ENCODE results near the gene ANKRD62. TPM values are rescaled to one million over a fixed set of nuclear protein-coding genes. Genes with fewer than 3 reads are reported as not detected.
"Not testable (repeated sequence)": the region's sequence is repeated elsewhere in the genome, so short reads cannot be mapped to it uniquely, and the experiment has no call there.

Gene ANKRD62
- total and polyA plus RNA-seq, 2 of the 4 experiments (the other 2 are of a cell fraction), result not detected

GRCh38 chr18:12071066-12071465, 22.6 kb upstream of the ANKRD62 start:
- H3K4me3 ChIP-seq (ENCODE audit: insufficient read depth, low read depth, low read length); in situ Hi-C loops (cut with MboI; ENCODE audit: low sequenced_read_pairs): not testable (repeated sequence)

More at GRCh38 chr18:12071066-12071465, 22.6 kb upstream of the ANKRD62 start:
- H3K27ac ChIP-seq (ENCODE audit: insufficient read depth, low read length); H2AK5ac ChIP-seq (ENCODE audit: low read depth, low read length); H4K91ac ChIP-seq (ENCODE audit: insufficient read depth, low read depth, low read length); H2BK120ac ChIP-seq (ENCODE audit: low read depth, low read length); H2AK9ac ChIP-seq (replicated peaks; ENCODE audit: low read depth, low read length, poor library complexity); H3K18ac ChIP-seq (ENCODE audit: low read depth, low read length); H3K56ac ChIP-seq (ENCODE audit: extremely low read depth, insufficient read depth, low read length); dilution Hi-C loops (cut with HindIII; ENCODE audit: low sequenced_read_pairs, unreplicated experiment); H4K20me1 ChIP-seq (ENCODE audit: insufficient read depth, low read length); H3K9ac ChIP-seq (ENCODE audit: low read depth, low read length); ATAC-seq (ENCODE audit: low read depth); H2BK20ac ChIP-seq (ENCODE audit: low read depth, low read length); H3K79me1 ChIP-seq (ENCODE audit: low read depth in 1 of 2, low read length in 2 of 2); BruUV-seq (replicated peaks); H4K8ac ChIP-seq (ENCODE audit: low read depth in 2 of 2, low read length in 2 of 2); H2AFZ ChIP-seq (replicated peaks; ENCODE audit: low read length, poor library complexity); CTCF ChIA-PET; H3K27me3 ChIP-seq (ENCODE audit: control insufficient read depth, insufficient read depth, low read length); H4K5ac ChIP-seq (ENCODE audit: low read depth, low read length); POLR2A ChIA-PET (ENCODE audit: unreplicated experiment); H3K4ac ChIP-seq (ENCODE audit: low read depth, low read length); H3K4me2 ChIP-seq (ENCODE audit: low read depth, low read length); H3K14ac ChIP-seq (replicated peaks; ENCODE audit: low read depth, low read length); intact Hi-C loops (cut with micrococcal nuclease); H2BK5ac ChIP-seq (ENCODE audit: low read depth, low read length, poor library complexity, severe bottlenecking); H3K23ac ChIP-seq (ENCODE audit: low read depth, low read length); H3K36me3 ChIP-seq (ENCODE audit: control insufficient read depth, insufficient read depth, low read length); H2BK15ac ChIP-seq (ENCODE audit: low read depth, low read length); H3K4me1 ChIP-seq (ENCODE audit: control insufficient read depth, insufficient read depth, low read length); H3K9me1 ChIP-seq (ENCODE audit: insufficient read depth, low read length); DNase-seq; H3K9me3 ChIP-seq (ENCODE audit: control insufficient read depth, insufficient read depth, low read length): not testable (repeated sequence)
- WGBS, 2 experiments (ENCODE audit: extremely low coverage in 2 of 2, insufficient read length in 1 of 2), result no CpG with 5 or more reads among the region's 1 CpG

Data from IMR-90 (cell line).